Measurements from ENCODE around the gene PDE6C.

PDE6C gene

GRCh38 chr10:93654201-93654600, 41.9 kb downstream of the PDE6C start:
- no peak overlapping the region for H3K4me2 ChIP-seq (ENCODE audit: low read length)
- H2AFZ ChIP-seq (ENCODE audit: low read depth, low read length), result no peak overlapping the region
- no peak for TF ChIP-seq EZH2phosphoT487 (IDR thresholded peaks at IDR 0.05; ENCODE audit: low read depth)
- TF ChIP-seq, protein P1, sequence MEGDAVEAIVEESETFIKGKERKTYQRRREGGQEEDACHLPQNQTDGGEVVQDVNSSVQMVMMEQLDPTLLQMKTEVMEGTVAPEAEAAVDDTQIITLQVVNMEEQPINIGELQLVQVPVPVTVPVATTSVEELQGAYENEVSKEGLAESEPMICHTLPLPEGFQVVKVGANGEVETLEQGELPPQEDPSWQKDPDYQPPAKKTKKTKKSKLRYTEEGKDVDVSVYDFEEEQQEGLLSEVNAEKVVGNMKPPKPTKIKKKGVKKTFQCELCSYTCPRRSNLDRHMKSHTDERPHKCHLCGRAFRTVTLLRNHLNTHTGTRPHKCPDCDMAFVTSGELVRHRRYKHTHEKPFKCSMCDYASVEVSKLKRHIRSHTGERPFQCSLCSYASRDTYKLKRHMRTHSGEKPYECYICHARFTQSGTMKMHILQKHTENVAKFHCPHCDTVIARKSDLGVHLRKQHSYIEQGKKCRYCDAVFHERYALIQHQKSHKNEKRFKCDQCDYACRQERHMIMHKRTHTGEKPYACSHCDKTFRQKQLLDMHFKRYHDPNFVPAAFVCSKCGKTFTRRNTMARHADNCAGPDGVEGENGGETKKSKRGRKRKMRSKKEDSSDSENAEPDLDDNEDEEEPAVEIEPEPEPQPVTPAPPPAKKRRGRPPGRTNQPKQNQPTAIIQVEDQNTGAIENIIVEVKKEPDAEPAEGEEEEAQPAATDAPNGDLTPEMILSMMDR (IDR thresholded peaks at IDR 0.05; ENCODE audit: low read depth, low read length), result no peak
- H3K36me3 ChIP-seq (replicated peaks; ENCODE audit: low read depth, low read length), result no peaks in the 10 kb centered on the region
- H3K4me1 ChIP-seq (ENCODE audit: low read length), result no peaks in the 10 kb centered on the region
- H3K9me3 ChIP-seq (ENCODE audit: insufficient read depth, low read length), result no peaks in the 10 kb centered on the region
- no peak overlapping the region for H3K27ac ChIP-seq (ENCODE audit: low read length)
- H3K4me3 ChIP-seq (ENCODE audit: low read length), result no peak overlapping the region
- H3K79me2 ChIP-seq (ENCODE audit: low read length), result no peaks in the 10 kb centered on the region
- H3K9ac ChIP-seq (ENCODE audit: low read length), result no peak overlapping the region
- no peaks in the 10 kb centered on the region for H4K20me1 ChIP-seq (ENCODE audit: insufficient read depth, low read length)
- H3K27me3 ChIP-seq (ENCODE audit: low read depth, low read length), result no peaks in the 10 kb centered on the region

DNA sequence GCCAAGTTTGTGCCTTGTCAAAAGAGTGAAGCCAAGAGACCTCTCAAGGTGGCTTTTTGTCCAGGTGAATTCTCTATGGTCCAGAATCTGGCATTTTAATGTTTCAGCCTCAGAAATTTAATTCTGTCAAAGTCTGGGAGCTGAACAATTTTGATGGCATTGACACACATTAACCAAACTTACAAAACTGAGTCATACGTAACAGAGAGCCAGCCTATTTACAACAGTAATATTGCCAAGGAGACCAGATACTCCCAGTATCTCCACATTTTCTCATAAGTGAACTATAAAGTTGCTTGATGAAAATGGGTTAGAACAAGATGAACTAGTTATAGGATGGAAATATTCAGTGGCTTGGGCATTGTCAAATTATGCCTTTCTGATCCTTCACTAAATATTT, 43.8 kb downstream of the PDE6C start:
- no peak overlapping the region for H3K4me3 ChIP-seq (ENCODE audit: low read length)
- no peaks in the 10 kb centered on the region for H3K79me2 ChIP-seq (ENCODE audit: low read length)
- H3K4me2 ChIP-seq (ENCODE audit: low read length), result no peak overlapping the region
- no peaks in the 10 kb centered on the region for H3K36me3 ChIP-seq (replicated peaks; ENCODE audit: low read depth, low read length)
- no peak for TF ChIP-seq EZH2phosphoT487 (IDR thresholded peaks at IDR 0.05; ENCODE audit: low read depth)
- TF ChIP-seq, protein P1 (IDR thresholded peaks at IDR 0.05; ENCODE audit: low read depth, low read length), result no peak
- H3K9ac ChIP-seq (ENCODE audit: low read length), result no peak overlapping the region
- H3K9me3 ChIP-seq (ENCODE audit: insufficient read depth, low read length), result no peaks in the 10 kb centered on the region
- no peak overlapping the region for H2AFZ ChIP-seq (ENCODE audit: low read depth, low read length)
- H4K20me1 ChIP-seq (ENCODE audit: insufficient read depth, low read length), result no peaks in the 10 kb centered on the region
- H3K27ac ChIP-seq (ENCODE audit: low read length), result no peak overlapping the region
- no peaks in the 10 kb centered on the region for H3K27me3 ChIP-seq (ENCODE audit: low read depth, low read length)
- no peaks in the 10 kb centered on the region for H3K4me1 ChIP-seq (ENCODE audit: low read length)

GRCh38 chr10:93657757-93658156, 45.4 kb downstream of the PDE6C start:
- H3K27me3 ChIP-seq (ENCODE audit: low read depth, low read length), result no peaks in the 10 kb centered on the region
- no peak overlapping the region for H3K4me3 ChIP-seq (ENCODE audit: low read length)
- H4K20me1 ChIP-seq (ENCODE audit: insufficient read depth, low read length), result no peaks in the 10 kb centered on the region
- H3K4me2 ChIP-seq (ENCODE audit: low read length), result no peak overlapping the region
- TF ChIP-seq, protein P1 (IDR thresholded peaks at IDR 0.05; ENCODE audit: low read depth, low read length), result no peak
- no peak for TF ChIP-seq EZH2phosphoT487 (IDR thresholded peaks at IDR 0.05; ENCODE audit: low read depth)
- H3K36me3 ChIP-seq (replicated peaks; ENCODE audit: low read depth, low read length), result no peaks in the 10 kb centered on the region
- no peaks in the 10 kb centered on the region for H3K4me1 ChIP-seq (ENCODE audit: low read length)
- H3K9me3 ChIP-seq (ENCODE audit: insufficient read depth, low read length), result no peaks in the 10 kb centered on the region
- H3K79me2 ChIP-seq (ENCODE audit: low read length), result no peaks in the 10 kb centered on the region
- no peak overlapping the region for H3K9ac ChIP-seq (ENCODE audit: low read length)
- H3K27ac ChIP-seq (ENCODE audit: low read length), result no peak overlapping the region
- no peak overlapping the region for H2AFZ ChIP-seq (ENCODE audit: low read depth, low read length)

GRCh38 chr10:93666030-93666429, 53.7 kb downstream of the PDE6C start:
- H3K4me1 ChIP-seq (ENCODE audit: low read length), result no peaks in the 10 kb centered on the region
- no peaks in the 10 kb centered on the region for H3K79me2 ChIP-seq (ENCODE audit: low read length)
- no peak overlapping the region for H2AFZ ChIP-seq (ENCODE audit: low read depth, low read length)
- no peaks in the 10 kb centered on the region for H3K27me3 ChIP-seq (ENCODE audit: low read depth, low read length)
- H3K36me3 ChIP-seq (replicated peaks; ENCODE audit: low read depth, low read length), result no peaks in the 10 kb centered on the region
- H3K27ac ChIP-seq (ENCODE audit: low read length), result no peak overlapping the region
- TF ChIP-seq, protein P1 (IDR thresholded peaks at IDR 0.05; ENCODE audit: low read depth, low read length), result no peak
- TF ChIP-seq EZH2phosphoT487 (IDR thresholded peaks at IDR 0.05; ENCODE audit: low read depth), result no peak
- no peak overlapping the region for H3K9ac ChIP-seq (ENCODE audit: low read length)
- no peaks in the 10 kb centered on the region for H3K9me3 ChIP-seq (ENCODE audit: insufficient read depth, low read length)
- H4K20me1 ChIP-seq (ENCODE audit: insufficient read depth, low read length), result no peaks in the 10 kb centered on the region
- no peak overlapping the region for H3K4me2 ChIP-seq (ENCODE audit: low read length)
- no peak overlapping the region for H3K4me3 ChIP-seq (ENCODE audit: low read length)

All from OCI-LY3 (cell line).